Measurements from ENCODE around the gene CDK6.

CDK6 gene

GRCh38 chr7:92824901-92825480 is 11.4 kb downstream of the CDK6 start:
- no peak for DNase-seq

GRCh38 chr7:92824450-92824849 is 11.9 kb downstream of the CDK6 start:
- no peak for DNase-seq

GRCh38 chr7:92823042-92823441 is 13.3 kb downstream of the CDK6 start:
- DNase-seq: no peak

GRCh38 chr7:92820191-92820590 is 16.2 kb downstream of the CDK6 start:
- no peak for DNase-seq

- DNase-seq: no peak
These were observed 19.0 kb downstream of the CDK6 start for GRCh38 chr7:92817398-92817797.

GRCh38 chr7:92815412-92815811 is 21.0 kb downstream of the CDK6 start:
- no peak for DNase-seq

GRCh38 chr7:92813390-92814024 is 22.9 kb downstream of the CDK6 start:
- no peak for DNase-seq

- DNase-seq: no peak
These were observed 25.2 kb downstream of the CDK6 start for GRCh38 chr7:92811158-92811557.

- DNase-seq: peak; percentile 60
These were observed 26.4 kb downstream of the CDK6 start for GRCh38 chr7:92809760-92810573.

- no peak for DNase-seq
These were observed 27.0 kb downstream of the CDK6 start for GRCh38 chr7:92809397-92809759.

GRCh38 chr7:92808635-92809034 is 27.7 kb downstream of the CDK6 start:
- DNase-seq: no peak

GRCh38 chr7:92808006-92808405 is 28.4 kb downstream of the CDK6 start:
- DNase-seq: no peak

- DNase-seq: no peak
These were observed 29.9 kb downstream of the CDK6 start for GRCh38 chr7:92806496-92806895.

- no peak for DNase-seq
These were observed 34.0 kb downstream of the CDK6 start for GRCh38 chr7:92802406-92802805.

- DNase-seq: no peak
These were observed 36.7 kb downstream of the CDK6 start for GRCh38 chr7:92799446-92800211.

- no peak for DNase-seq
These were observed 37.7 kb downstream of the CDK6 start for GRCh38 chr7:92798517-92799249.

- DNase-seq: no peak
These were observed 38.7 kb downstream of the CDK6 start for GRCh38 chr7:92797693-92798092.

GRCh38 chr7:92797284-92797683 is 39.1 kb downstream of the CDK6 start:
- DNase-seq: no peak

GRCh38 chr7:92794831-92795230 is 41.5 kb downstream of the CDK6 start:
- no peak for DNase-seq

- DNase-seq: no peak
These were observed 42.0 kb downstream of the CDK6 start for GRCh38 chr7:92794391-92794790.

GRCh38 chr7:92793656-92794205 is 42.6 kb downstream of the CDK6 start:
- no peak for DNase-seq

GRCh38 chr7:92790992-92791391 is 45.4 kb downstream of the CDK6 start:
- no peak for DNase-seq
